Stimulated activated CD8-positive, alpha-beta memory T cell treated with anti-CD3 and anti-CD28 coated beads, Interleukin-2, amount 100 ng/mL, for 48 hours (primary cell): ENCODE measurements around the gene CBLC.
"Not testable (repeated sequence)": the region's sequence is repeated elsewhere in the genome, so short reads cannot be mapped to it uniquely, and the experiment has no call there.

Experiments used
- DNase-seq, 2 donors: peaks; one replicate each; pipeline ENCODE4 v3.0.0-alpha.2; 2020; ENCODE audit warnings: low read depth in 2 of 2

CBLC gene

GRCh38 chr19:44819246-44819832 is 41.6 kb downstream of the CBLC start:
- DNase-seq, result no peak

- DNase-seq, result no peak
Observed at GRCh38 chr19:44820648-44821609, 43.2 kb downstream of the CBLC start.

- no peak for DNase-seq
Observed at GRCh38 chr19:44822177-44822576, 44.5 kb downstream of the CBLC start.

- DNase-seq, result no peak
Observed at GRCh38 chr19:44822670-44823372, 45.1 kb downstream of the CBLC start.

GRCh38 chr19:44823373-44823698 is 45.6 kb downstream of the CBLC start:
- no peak for DNase-seq

GRCh38 chr19:44824761-44825160 is 47.1 kb downstream of the CBLC start:
- no peak for DNase-seq

- not testable (repeated sequence) for DNase-seq
Observed at GRCh38 chr19:44832875-44833274, 55.2 kb downstream of the CBLC start.

- DNase-seq, result not testable (repeated sequence)
Observed at GRCh38 chr19:44834399-44834798, 56.7 kb downstream of the CBLC start.

- DNase-seq, result no peak
Observed at GRCh38 chr19:44839276-44839675, 61.6 kb downstream of the CBLC start.

- DNase-seq, result no peak
Observed at GRCh38 chr19:44840811-44841210, 63.1 kb downstream of the CBLC start.

- DNase-seq, result no peak
Observed at GRCh38 chr19:44841231-44841630, 63.5 kb downstream of the CBLC start.

- no peak for DNase-seq
Observed at GRCh38 chr19:44845286-44845611, 67.6 kb downstream of the CBLC start.

- peak; percentile 90 to 94 for DNase-seq
Observed at GRCh38 chr19:44845612-44846454, 68.1 kb downstream of the CBLC start, which contains the start of gene NECTIN2. Gene NECTIN2, plus strand, starts transcription at chr19:44846297. Its CDS starts 229 bp downstream, at chr19:44846526.

- no peak for DNase-seq
Observed at GRCh38 chr19:44846455-44847143, 68.9 kb downstream of the CBLC start.

- DNase-seq, result no peak
Observed at GRCh38 chr19:44847144-44848035, 69.7 kb downstream of the CBLC start.

- DNase-seq, result no peak
Observed at GRCh38 chr19:44848036-44848811, 70.5 kb downstream of the CBLC start.

- no peak for DNase-seq
Observed at GRCh38 chr19:44848812-44849447, 71.2 kb downstream of the CBLC start.
